ENCODE results near the gene NRG3.

GRCh38 chr10:82335831-82336230, 460.8 kb downstream of the NRG3 start:
- TF ChIP-seq CTCF (conservative IDR thresholded peaks at IDR 0.05; ENCODE audit: low read length) (no peak), EZH2phosphoT487 (IDR thresholded peaks at IDR 0.05; ENCODE audit: borderline replicate concordance, low read depth, low read length) (no peak)
